GM12872 (cell line): ENCODE results near the gene TUBB4B.

Source experiments
- TF ChIP-seq, protein P1 (sequence below): IDR thresholded peaks from 3 replicates; pipeline ENCODE4 v1.5.1; 2011; ENCODE audit warnings: low read depth, mild to moderate bottlenecking, low read length, moderate library complexity; ENCODE audit not compliant: insufficient read depth

Gene TUBB4B

GRCh38 chr9:137202966-137203365 is 38.1 kb upstream of the TUBB4B start:
- TF ChIP-seq, protein P1, sequence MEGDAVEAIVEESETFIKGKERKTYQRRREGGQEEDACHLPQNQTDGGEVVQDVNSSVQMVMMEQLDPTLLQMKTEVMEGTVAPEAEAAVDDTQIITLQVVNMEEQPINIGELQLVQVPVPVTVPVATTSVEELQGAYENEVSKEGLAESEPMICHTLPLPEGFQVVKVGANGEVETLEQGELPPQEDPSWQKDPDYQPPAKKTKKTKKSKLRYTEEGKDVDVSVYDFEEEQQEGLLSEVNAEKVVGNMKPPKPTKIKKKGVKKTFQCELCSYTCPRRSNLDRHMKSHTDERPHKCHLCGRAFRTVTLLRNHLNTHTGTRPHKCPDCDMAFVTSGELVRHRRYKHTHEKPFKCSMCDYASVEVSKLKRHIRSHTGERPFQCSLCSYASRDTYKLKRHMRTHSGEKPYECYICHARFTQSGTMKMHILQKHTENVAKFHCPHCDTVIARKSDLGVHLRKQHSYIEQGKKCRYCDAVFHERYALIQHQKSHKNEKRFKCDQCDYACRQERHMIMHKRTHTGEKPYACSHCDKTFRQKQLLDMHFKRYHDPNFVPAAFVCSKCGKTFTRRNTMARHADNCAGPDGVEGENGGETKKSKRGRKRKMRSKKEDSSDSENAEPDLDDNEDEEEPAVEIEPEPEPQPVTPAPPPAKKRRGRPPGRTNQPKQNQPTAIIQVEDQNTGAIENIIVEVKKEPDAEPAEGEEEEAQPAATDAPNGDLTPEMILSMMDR: no peak

- TF ChIP-seq, protein P1: no peak
Observed at GRCh38 chr9:137204731-137205125, 36.4 kb upstream of the TUBB4B start.

DNA sequence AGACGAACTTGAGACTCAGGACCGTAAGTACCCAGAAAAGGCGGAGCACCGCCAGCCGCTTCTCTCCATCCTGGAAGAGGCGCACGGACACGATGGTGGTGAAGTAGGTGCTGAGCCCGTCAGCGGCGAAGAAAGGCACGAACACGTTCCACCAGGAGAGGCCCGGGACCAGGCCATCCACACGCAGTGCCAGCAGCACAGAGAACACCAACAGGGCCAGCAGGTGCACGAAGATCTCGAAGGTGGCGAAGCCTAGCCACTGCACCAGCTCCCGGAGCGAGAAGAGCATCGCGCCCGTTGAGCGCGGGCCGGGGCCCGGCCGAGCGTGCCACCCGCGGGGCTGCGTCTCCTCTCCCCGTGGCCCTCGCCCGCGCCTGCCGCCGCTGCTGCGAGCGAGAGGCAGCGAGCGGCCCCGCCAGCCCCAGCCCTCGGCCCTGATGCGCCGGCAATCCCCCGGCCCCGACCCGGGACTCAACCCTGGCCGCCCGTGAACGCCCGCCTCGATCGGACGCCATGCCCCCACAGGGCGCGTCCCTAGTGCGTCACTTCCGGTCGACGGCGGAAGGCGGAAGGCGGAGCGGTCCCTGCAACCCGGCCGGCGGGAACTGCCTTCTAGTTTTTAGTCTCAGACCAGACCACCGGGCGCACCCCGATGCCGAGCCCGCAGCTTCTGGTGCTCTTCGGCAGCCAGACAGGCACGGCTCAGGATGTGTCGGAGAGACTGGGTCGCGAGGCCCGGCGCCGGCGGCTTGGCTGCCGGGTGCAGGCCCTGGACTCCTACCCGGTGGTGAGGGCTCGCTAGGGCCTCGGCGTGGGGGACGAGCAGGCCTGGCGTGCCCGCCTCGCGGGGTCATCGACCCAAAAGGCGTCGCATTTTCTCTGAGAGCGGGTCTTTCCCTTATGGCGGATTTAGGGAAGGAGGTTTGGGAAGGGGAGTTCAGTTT is 35.7 kb upstream of the TUBB4B start, which contains the start of the genes NDOR1 and TMEM203:
Gene NDOR1 (plus strand): TSS at position 575 of the 944 bp plus-strand sequence. CDS start 78 bp downstream, at position 653.
Gene TMEM203 (minus strand): TSS at position 523 of the 944 bp plus-strand sequence. CDS start 234 bp downstream, at position 289.
- TF ChIP-seq, protein P1: no peak

GRCh38 chr9:137206602-137207001 is 34.5 kb upstream of the TUBB4B start:
- TF ChIP-seq, protein P1: no peak

DNA sequence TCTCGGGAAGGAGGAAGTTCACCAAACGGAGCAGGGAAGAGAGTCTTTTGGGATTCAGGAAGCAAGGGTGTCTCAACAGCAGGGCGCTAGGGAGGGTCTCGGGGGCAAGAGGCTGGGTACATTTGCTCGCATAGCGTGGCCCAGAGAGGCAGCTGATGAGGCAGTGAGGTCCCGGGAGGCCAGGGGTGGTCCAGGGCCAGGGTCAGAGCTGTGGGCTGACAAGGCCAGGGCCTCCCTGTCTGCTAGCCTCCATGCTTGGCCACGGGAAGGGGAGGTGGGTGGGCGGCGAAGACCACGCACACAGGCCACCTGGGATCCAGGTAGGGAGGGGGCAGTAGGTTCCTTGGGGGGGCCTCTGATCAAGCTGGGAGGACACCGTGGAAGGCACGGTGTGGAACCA is 29.6 kb upstream of the TUBB4B start:
- TF ChIP-seq, protein P1: no peak

GRCh38 chr9:137212520-137212919 is 28.6 kb upstream of the TUBB4B start:
- TF ChIP-seq, protein P1: no peak

DNA sequence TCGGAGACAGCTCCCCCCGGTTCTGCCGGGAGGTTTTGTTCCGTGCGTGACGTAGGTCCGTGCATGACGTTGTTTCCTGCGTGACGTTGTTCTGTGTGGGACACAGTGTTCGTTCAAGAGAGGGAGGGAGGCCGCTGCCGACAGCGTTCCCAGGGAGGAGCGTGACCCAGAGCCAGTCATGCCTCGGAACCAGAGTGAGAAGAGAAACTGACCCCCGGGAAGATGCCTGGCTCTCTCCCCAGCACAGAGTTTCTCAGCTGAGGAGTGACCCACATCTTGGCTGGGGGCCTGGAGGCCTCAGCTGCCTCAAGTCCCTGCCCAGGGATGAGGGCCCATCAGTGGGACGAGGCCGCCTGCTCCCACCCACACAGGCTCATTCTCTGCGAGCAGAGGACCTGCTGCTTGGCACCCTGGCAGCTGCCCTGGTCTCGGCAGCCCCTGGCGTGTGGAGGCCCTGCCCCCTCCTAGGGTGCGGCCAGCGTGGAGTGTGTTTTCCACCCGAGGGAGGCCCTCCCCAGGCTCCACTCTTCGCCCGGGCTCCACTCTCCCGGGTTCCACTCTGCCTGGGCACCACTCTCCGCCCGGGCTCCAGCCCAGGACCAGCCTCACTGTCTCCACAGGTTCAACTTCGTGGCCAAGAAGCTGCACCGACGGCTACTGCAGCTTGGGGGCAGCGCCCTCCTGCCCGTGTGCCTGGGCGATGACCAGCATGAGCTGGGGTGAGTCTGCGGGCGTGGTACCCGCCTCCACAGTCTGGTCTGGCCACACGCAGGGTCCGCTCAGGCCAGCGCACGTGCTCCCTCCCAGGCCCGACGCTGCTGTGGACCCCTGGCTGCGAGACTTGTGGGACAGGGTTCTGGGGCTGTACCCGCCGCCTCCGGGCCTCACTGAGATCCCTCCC is 27.7 kb upstream of the TUBB4B start:
- TF ChIP-seq, protein P1: 0 out of 3 replicates have a peak, but pooled peaks have one; percentile 15
